Lung (tissue), 12 donors: ENCODE results near the gene DPH1. TPM values are rescaled to one million over a fixed set of nuclear protein-coding genes. Genes with fewer than 3 reads are reported as not detected.

ENCODE experiments used
- ATAC-seq: fragments of 200-7000 bp; cut with Tn5 transposase; one replicate; pipeline ENCODE4 v1.9.1; 2020; ENCODE audit warnings: moderate number of reproducible peaks; ENCODE audit not compliant: insufficient read depth, low FRiP score
- DNase-seq, 3 donors: peaks; one replicate each; pipeline ENCODE4 v3.0.0-alpha.2; 2013 to 2017
- H3K27ac ChIP-seq, 2 donors: one replicate each; pipeline ENCODE4 v1.5.1; 2013; ENCODE audit warnings: mild to moderate bottlenecking in 2 of 2, moderate library complexity in 2 of 2, control low read depth in 1 of 2, inconsistent platforms in 1 of 2, low read depth in 1 of 2, low read length in 1 of 2
- H3K27me3 ChIP-seq, 3 donors: one replicate each; pipeline ENCODE4 v1.5.1; 2013; ENCODE audit warnings: low read length in 2 of 3; ENCODE audit not compliant: control insufficient read depth in 3 of 3, insufficient read depth in 3 of 3
- H3K36me3 ChIP-seq, 4 donors: one replicate each; pipeline ENCODE4 v1.5.1; 2013; ENCODE audit warnings: low read length in 4 of 4, mild to moderate bottlenecking in 1 of 4, moderate library complexity in 1 of 4; ENCODE audit not compliant: control insufficient read depth in 4 of 4, insufficient read depth in 4 of 4
- H3K4me1 ChIP-seq, 5 donors: one replicate each; pipeline ENCODE4 v1.5.1; 2013; ENCODE audit warnings: low read length in 5 of 5, mild to moderate bottlenecking in 2 of 5, moderate library complexity in 1 of 5; ENCODE audit not compliant: control insufficient read depth in 5 of 5, insufficient read depth in 5 of 5
- H3K4me3 ChIP-seq: one replicate; pipeline ENCODE4 v1.5.1; 2013; ENCODE audit warnings: mild to moderate bottlenecking, control low read depth, moderate library complexity
- H3K9ac ChIP-seq, 2 donors: one replicate each; pipeline ENCODE4 v1.5.1; 2013; ENCODE audit warnings: low read length in 2 of 2, control low read depth in 1 of 2; ENCODE audit not compliant: insufficient read depth in 1 of 2
- H3K9me3 ChIP-seq, 4 donors: one replicate each; pipeline ENCODE4 v1.5.1; 2013; ENCODE audit warnings: low read length in 3 of 4, mild to moderate bottlenecking in 1 of 4, moderate library complexity in 1 of 4; ENCODE audit not compliant: control insufficient read depth in 4 of 4, insufficient read depth in 3 of 4
- CTCF ChIP-seq: IDR thresholded peaks from 2 replicates; pipeline ENCODE4 v1.5.1; 2012; ENCODE audit warnings: mild to moderate bottlenecking; ENCODE audit errors: control extremely low read depth, extremely low read depth
- WGBS, 2 donors: extraction: QIAGEN DNeasy Blood & Tissue Kit; methylation state at CpG; one replicate each; pipeline ENCODE4 v1.1.7; 2013; 5-methylcytosine and 5-hydroxymethylcytosine counted together
- polyA plus RNA-seq, 2 donors: library from polyadenylated mRNA; stranded (reverse); fragments of 200-250 nt; gene quantifications; one replicate each; pipeline ENCODE4 v1.2.1, GENCODE V29; 2013
- total RNA-seq, 2 donors: library from RNA; depleted of rRNA in 1 of 2; stranded (reverse); fragments of >200 nt in 1 of 2; gene quantifications; one replicate each; pipeline ENCODE4 v1.2.1, GENCODE V29; 2014 to 2021
- donor health status: control.
- donor health status: control.
- donor health status: Bipolar disorder and iron deficiency.
- donor health status: healthy.
- donor health status: DM: yes; HTN: yes; CAD: no.

DPH1 gene
- total and polyA plus RNA-seq, 4 donors: 21.1 to 37.8 (median 27.2) TPM

GRCh38 chr17:2030779-2031163, 818 bp downstream of the DPH1 start:
- Histone ChIP-seq H3K9me3 (no peaks in the 10 kb centered on the region), H3K4me3 (peak overlapping the region; percentile 97), H3K27me3 (peaks cover 0 to 17% (median 12%) of the 10 kb centered on the region in 3 donors), H3K4me1 (peaks cover 0 to 13% (median 6%) of the 10 kb centered on the region in 5 donors), H3K36me3 (peaks cover 0 to 15% (median 5%) of the 10 kb centered on the region in 4 donors), H3K27ac (peak overlapping the region in 1 of 2 donors; percentile 76), H3K9ac (peak overlapping the region in 1 of 2 donors; percentile 63)
- no peak for ATAC-seq
- WGBS, 2 donors: 27% methylated on average over 10 of the region's 10 CpGs
- DNase-seq: no peak
- TF ChIP-seq CTCF: peak; percentile 13

DNA sequence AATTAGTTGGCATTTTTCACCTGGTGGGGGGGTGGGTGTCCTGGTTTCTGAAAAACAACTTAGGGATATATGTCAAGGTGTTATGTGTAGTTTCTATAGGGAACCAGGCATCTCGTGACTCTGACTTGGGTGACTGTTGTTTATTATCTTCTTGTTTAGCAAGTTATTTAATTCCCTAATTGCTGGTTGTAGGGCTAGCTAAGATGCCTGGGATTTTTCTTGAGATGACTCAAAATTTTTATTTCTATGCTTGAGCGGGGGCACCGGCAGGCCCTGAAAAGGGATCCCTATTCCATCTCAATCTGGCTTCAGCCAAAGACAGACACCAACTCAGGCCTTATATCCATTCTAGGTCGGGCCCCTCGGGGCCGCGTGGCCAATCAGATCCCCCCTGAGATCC, 3.2 kb downstream of the DPH1 start:
- Histone ChIP-seq H3K27me3 (no peaks in the 10 kb centered on the region), H3K9me3 (no peaks in the 10 kb centered on the region), H3K4me3 (no peak overlapping the region), H3K27ac (no peak overlapping the region), H3K36me3 (peaks cover 0 to 33% (median 15%) of the 10 kb centered on the region in 4 donors), H3K4me1 (peaks cover 0 to 7% (median 6%) of the 10 kb centered on the region in 5 donors), H3K9ac (no peak overlapping the region)
- WGBS, 2 donors: 94 to 95% methylated on average over 7 of the region's 7 CpGs
- ATAC-seq (no peak), DNase-seq (no peak)
- TF ChIP-seq CTCF: no peak

GRCh38 chr17:2034157-2034556, 4.2 kb downstream of the DPH1 start:
- Histone ChIP-seq H3K9me3 (no peaks in the 10 kb centered on the region), H3K27ac (no peak overlapping the region), H3K4me1 (peaks cover 0 to 7% (median 6%) of the 10 kb centered on the region in 5 donors), H3K27me3 (no peaks in the 10 kb centered on the region), H3K36me3 (peaks cover 0 to 38% (median 15%) of the 10 kb centered on the region in 4 donors), H3K9ac (no peak overlapping the region), H3K4me3 (no peak overlapping the region)
- ATAC-seq: no peak
- WGBS, 2 donors: 79% methylated on average over 7 of the region's 7 CpGs
- no peak for DNase-seq
- TF ChIP-seq CTCF: no peak
